Liver (tissue), 3 donors: ENCODE data around the gene PPP2R2C.

Experiments
- RAD21 ChIP-seq, 2 donors: IDR thresholded peaks; 2 replicates each; pipeline ENCODE4 v1.6.1; 2016; ENCODE audit warnings: antibody characterized with exemption in 2 of 2, mild to moderate bottlenecking in 2 of 2
- TF ChIP-seq, protein P1 (sequence below): IDR thresholded peaks from 2 replicates; pipeline ENCODE4 v1.6.1; 2016; ENCODE audit warnings: antibody characterized with exemption, mild to moderate bottlenecking
- TF ChIP-seq, protein P2 (sequence below): fragments of 150-350 bp; IDR thresholded peaks from 2 replicates; pipeline ENCODE4 v1.5.1; 2017; ENCODE audit warnings: improper control_type of control experiment, low read depth, low read length; ENCODE audit not compliant: missing input control
- donor health status: healthy.
- donor health status: healthy.

DNA sequence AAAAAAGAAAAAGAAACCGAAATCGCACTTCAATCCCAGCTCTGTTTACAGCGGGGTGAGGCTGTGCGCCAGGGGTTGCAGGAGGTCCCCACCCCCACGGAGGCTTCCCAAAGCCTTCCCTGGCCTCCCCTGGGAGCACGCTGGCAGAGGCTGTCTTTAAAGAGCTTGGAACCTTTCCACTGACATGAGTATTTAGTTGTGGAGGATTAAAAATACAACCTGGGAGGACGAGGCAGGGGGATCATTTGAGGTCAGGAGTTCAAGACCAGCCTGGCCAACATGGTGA lies 69.1 kb downstream of the PPP2R2C start:
- no peak for TF ChIP-seq RAD21 (IDR thresholded peaks at IDR 0.05)
- TF ChIP-seq, protein P1, sequence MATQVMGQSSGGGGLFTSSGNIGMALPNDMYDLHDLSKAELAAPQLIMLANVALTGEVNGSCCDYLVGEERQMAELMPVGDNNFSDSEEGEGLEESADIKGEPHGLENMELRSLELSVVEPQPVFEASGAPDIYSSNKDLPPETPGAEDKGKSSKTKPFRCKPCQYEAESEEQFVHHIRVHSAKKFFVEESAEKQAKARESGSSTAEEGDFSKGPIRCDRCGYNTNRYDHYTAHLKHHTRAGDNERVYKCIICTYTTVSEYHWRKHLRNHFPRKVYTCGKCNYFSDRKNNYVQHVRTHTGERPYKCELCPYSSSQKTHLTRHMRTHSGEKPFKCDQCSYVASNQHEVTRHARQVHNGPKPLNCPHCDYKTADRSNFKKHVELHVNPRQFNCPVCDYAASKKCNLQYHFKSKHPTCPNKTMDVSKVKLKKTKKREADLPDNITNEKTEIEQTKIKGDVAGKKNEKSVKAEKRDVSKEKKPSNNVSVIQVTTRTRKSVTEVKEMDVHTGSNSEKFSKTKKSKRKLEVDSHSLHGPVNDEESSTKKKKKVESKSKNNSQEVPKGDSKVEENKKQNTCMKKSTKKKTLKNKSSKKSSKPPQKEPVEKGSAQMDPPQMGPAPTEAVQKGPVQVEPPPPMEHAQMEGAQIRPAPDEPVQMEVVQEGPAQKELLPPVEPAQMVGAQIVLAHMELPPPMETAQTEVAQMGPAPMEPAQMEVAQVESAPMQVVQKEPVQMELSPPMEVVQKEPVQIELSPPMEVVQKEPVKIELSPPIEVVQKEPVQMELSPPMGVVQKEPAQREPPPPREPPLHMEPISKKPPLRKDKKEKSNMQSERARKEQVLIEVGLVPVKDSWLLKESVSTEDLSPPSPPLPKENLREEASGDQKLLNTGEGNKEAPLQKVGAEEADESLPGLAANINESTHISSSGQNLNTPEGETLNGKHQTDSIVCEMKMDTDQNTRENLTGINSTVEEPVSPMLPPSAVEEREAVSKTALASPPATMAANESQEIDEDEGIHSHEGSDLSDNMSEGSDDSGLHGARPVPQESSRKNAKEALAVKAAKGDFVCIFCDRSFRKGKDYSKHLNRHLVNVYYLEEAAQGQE: no peak
- TF ChIP-seq, protein P2, sequence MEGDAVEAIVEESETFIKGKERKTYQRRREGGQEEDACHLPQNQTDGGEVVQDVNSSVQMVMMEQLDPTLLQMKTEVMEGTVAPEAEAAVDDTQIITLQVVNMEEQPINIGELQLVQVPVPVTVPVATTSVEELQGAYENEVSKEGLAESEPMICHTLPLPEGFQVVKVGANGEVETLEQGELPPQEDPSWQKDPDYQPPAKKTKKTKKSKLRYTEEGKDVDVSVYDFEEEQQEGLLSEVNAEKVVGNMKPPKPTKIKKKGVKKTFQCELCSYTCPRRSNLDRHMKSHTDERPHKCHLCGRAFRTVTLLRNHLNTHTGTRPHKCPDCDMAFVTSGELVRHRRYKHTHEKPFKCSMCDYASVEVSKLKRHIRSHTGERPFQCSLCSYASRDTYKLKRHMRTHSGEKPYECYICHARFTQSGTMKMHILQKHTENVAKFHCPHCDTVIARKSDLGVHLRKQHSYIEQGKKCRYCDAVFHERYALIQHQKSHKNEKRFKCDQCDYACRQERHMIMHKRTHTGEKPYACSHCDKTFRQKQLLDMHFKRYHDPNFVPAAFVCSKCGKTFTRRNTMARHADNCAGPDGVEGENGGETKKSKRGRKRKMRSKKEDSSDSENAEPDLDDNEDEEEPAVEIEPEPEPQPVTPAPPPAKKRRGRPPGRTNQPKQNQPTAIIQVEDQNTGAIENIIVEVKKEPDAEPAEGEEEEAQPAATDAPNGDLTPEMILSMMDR: no peak
